HG03571 (cell line): Measurements from ENCODE around the gene EIPR1.
A peak's percentile ranks its signal among the peaks of the same experiment; 100 is the strongest.
"Not testable (repeated sequence)": the region's sequence is repeated elsewhere in the genome, so short reads cannot be mapped to it uniquely, and the experiment has no call there.

Experiments
- ATAC-seq: cut with Tn5 transposase; IDR thresholded peaks from one replicate; pipeline ENCODE4 v1.9.1; 2021; ENCODE audit not compliant: unreplicated experiment

The EIPR1 gene

GRCh38 chr2:3403587-3404334 is 26.1 kb upstream of the EIPR1 start:
- peak; percentile 98 for ATAC-seq

- no peak for ATAC-seq
Measured at GRCh38 chr2:3399829-3400228, 22.2 kb upstream of the EIPR1 start.

GRCh38 chr2:3399381-3399780 is 21.8 kb upstream of the EIPR1 start:
- no peak for ATAC-seq

GRCh38 chr2:3398857-3399256 is 21.2 kb upstream of the EIPR1 start:
- ATAC-seq, result no peak

- ATAC-seq, result no peak
Measured at GRCh38 chr2:3396920-3397559, 19.4 kb upstream of the EIPR1 start.

GRCh38 chr2:3392216-3392615 is 14.6 kb upstream of the EIPR1 start:
- ATAC-seq, result no peak

- ATAC-seq, result no peak
Measured at GRCh38 chr2:3390041-3390440, 12.4 kb upstream of the EIPR1 start.

GRCh38 chr2:3389193-3389592 is 11.6 kb upstream of the EIPR1 start:
- ATAC-seq, result no peak

- ATAC-seq, result no peak
Measured at GRCh38 chr2:3388412-3388738, 10.8 kb upstream of the EIPR1 start.

GRCh38 chr2:3387644-3388411 is 10.2 kb upstream of the EIPR1 start:
- no peak for ATAC-seq

- ATAC-seq, result no peak
Measured at GRCh38 chr2:3387011-3387410, 9.4 kb upstream of the EIPR1 start.

GRCh38 chr2:3386448-3386958 is 8.9 kb upstream of the EIPR1 start:
- ATAC-seq, result no peak

- ATAC-seq, result peak; percentile 73
Measured at GRCh38 chr2:3379647-3380534, 2.3 kb upstream of the EIPR1 start, which contains the start of gene TRAPPC12. TSS of gene TRAPPC12 (plus strand) at chr2:3379694. CDS start at chr2:3387624, 7,930 bp downstream.

- ATAC-seq, result no peak
Measured at GRCh38 chr2:3379339-3379646, 1.7 kb upstream of the EIPR1 start.

GRCh38 chr2:3377279-3377611 is 373 bp downstream of the EIPR1 start:
- ATAC-seq, result peak; percentile 4

GRCh38 chr2:3376821-3377220 is 797 bp downstream of the EIPR1 start:
- ATAC-seq, result no peak

- ATAC-seq, result not testable (repeated sequence)
Measured at GRCh38 chr2:3369340-3370181, 8.1 kb downstream of the EIPR1 start.

- no peak for ATAC-seq
Measured at GRCh38 chr2:3368261-3368722, 9.3 kb downstream of the EIPR1 start.

- no peak for ATAC-seq
Measured at GRCh38 chr2:3365219-3365618, 12.4 kb downstream of the EIPR1 start.
